ENCODE results near the gene COL16A1.
A peak's percentile ranks its signal among the peaks of the same experiment; 100 is the strongest.

Gene COL16A1

DNA sequence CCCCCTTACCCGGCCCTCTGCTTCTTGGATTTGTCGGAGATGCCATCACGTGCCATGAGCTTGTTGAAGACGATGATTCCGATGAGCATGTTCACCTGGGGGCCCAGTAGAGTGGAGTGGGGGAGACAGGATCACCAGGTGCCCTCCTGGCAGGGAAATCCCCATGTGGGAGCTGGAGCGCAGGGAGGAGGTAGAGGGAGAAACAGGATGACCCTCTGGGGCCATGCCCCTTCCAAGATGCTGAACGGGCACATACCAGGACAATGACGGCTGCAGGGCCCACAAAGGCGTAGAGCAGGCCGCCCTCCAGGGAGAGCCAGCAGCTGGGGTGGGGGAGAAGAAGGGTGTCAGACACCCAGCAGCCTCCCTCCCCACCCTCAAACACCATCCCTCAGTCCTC, 31.8 kb upstream of the COL16A1 start:
- no peak overlapping the region for H3K27ac ChIP-seq (ENCODE audit: low read depth, low read length)
- H2AK5ac ChIP-seq (ENCODE audit: low read length), result no peak overlapping the region
- H2BK120ac ChIP-seq (ENCODE audit: low read depth, low read length), result no peak overlapping the region
- no peak overlapping the region for H3K23ac ChIP-seq (ENCODE audit: low read length)
- no peaks in the 10 kb centered on the region for H3K27me3 ChIP-seq (ENCODE audit: insufficient read depth, low read length, poor library complexity)
- no peak overlapping the region for H4K5ac ChIP-seq (ENCODE audit: low read length)
- H3K4me3 ChIP-seq (ENCODE audit: low read length), result no peak overlapping the region
- H3K4ac ChIP-seq (ENCODE audit: low read depth, low read length), result no peak overlapping the region
- H3K79me2 ChIP-seq (ENCODE audit: control insufficient read depth, insufficient read depth, low read length), result no peaks in the 10 kb centered on the region
- DNase-seq, result no peak
- no peak overlapping the region for H2BK15ac ChIP-seq (replicated peaks; ENCODE audit: low read depth)
- no peak overlapping the region for H3K9ac ChIP-seq (ENCODE audit: low read length)
- H3K36me3 ChIP-seq (ENCODE audit: control insufficient read depth, insufficient read depth, low read length), result no peaks in the 10 kb centered on the region
- no peaks in the 10 kb centered on the region for H3K4me1 ChIP-seq (ENCODE audit: control insufficient read depth, low read depth, low read length)
- no peaks in the 10 kb centered on the region for H3K79me1 ChIP-seq (ENCODE audit: low read length)
- no peak overlapping the region for H4K8ac ChIP-seq (ENCODE audit: low read depth, low read length)
- WGBS (ENCODE audit: extremely low coverage, insufficient coverage, low lambda C conversion rate), result no CpG with 5 or more reads among the region's 10 CpGs
- no peak overlapping the region for H3K4me2 ChIP-seq (ENCODE audit: low read length)
- H2BK5ac ChIP-seq (ENCODE audit: low read length), result no peak overlapping the region
- H3K56ac ChIP-seq (ENCODE audit: low read length), result no peak overlapping the region
- H3K18ac ChIP-seq (ENCODE audit: low read length), result no peak overlapping the region

DNA sequence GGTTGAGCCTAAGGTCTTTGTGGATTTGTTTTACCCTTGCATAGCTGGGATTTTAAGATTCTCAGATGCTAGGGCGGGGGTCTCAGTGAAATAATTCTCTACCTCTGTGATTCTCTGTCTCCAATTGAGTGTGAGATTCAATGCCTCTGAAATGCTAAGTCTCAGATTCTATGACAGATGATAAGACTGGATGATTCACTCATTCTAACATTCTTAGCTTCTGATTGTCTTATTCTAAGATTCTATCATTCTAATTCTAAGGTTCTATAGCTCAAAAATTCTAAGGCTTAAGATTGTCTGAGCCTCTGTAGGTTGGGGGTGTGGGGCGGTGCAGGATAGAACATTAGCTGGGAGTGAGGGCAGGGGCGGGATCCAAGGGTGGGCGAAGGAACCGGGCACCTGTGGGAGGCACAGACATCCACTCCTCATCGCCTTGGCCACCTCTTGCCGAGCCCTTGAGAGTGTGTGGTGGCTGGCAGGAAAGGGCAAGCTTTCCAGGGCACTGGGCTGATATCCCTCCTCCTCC, 30.8 kb upstream of the COL16A1 start:
- Histone ChIP-seq H2BK120ac (ENCODE audit: low read depth, low read length) (no peak overlapping the region), H2BK5ac (ENCODE audit: low read length) (no peak overlapping the region), H3K4ac (ENCODE audit: low read depth, low read length) (no peak overlapping the region), H4K8ac (ENCODE audit: low read depth, low read length) (no peak overlapping the region), H3K4me2 (ENCODE audit: low read length) (no peak overlapping the region), H3K4me1 (ENCODE audit: control insufficient read depth, low read depth, low read length) (no peaks in the 10 kb centered on the region), H3K79me2 (ENCODE audit: control insufficient read depth, insufficient read depth, low read length) (no peaks in the 10 kb centered on the region), H3K79me1 (ENCODE audit: low read length) (no peaks in the 10 kb centered on the region), H3K27ac (ENCODE audit: low read depth, low read length) (no peak overlapping the region), H3K9ac (ENCODE audit: low read length) (no peak overlapping the region), H3K23ac (ENCODE audit: low read length) (no peak overlapping the region), H3K36me3 (ENCODE audit: control insufficient read depth, insufficient read depth, low read length) (no peaks in the 10 kb centered on the region), H3K27me3 (ENCODE audit: insufficient read depth, low read length, poor library complexity) (no peaks in the 10 kb centered on the region), H3K56ac (ENCODE audit: low read length) (no peak overlapping the region), H3K18ac (ENCODE audit: low read length) (no peak overlapping the region), H3K4me3 (ENCODE audit: low read length) (no peak overlapping the region), H2BK15ac (replicated peaks; ENCODE audit: low read depth) (no peak overlapping the region), H4K5ac (ENCODE audit: low read length) (no peak overlapping the region), H2AK5ac (ENCODE audit: low read length) (no peak overlapping the region)
- DNase-seq, result no peak
- no CpG with 5 or more reads among the region's 7 CpGs for WGBS (ENCODE audit: extremely low coverage, insufficient coverage, low lambda C conversion rate)

DNA sequence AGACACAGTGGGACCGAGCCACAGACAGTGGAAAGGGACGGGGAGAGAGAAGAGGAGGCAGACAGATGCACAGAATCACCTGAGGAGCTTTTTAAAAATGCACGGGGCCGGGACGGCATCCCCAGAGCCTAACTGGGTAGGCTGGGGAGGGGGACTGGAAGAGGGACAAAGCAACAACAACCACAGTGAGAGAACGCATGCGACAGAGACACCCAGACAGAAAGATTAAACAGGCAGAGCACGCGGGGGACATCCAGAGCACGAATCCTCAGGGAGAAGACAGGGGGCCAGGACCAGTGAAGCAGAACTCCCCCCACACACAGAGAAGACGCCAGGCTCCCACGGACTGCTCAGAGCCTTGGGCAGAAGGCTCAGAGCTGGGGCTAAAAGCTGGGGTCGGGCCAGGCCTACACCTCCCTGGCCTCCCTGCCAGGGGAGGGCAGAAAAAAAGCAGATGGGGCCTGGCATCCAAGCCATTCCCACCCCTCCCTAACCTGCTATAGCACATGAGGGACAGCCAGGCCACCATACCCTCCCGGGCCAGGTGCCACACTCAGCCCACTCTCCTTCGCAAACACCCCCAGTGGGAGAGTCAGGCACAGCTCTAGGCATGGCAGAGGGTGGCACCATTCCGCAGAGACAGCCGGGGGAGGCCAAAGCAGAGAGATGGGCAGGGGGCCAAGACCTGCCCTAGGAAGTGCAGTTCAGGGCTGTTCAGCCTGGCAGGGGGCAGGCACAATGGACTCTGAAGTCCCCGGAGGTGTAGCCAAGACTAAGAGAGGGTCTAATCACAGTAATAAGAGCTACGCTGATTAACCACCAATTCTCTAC, 29.8 kb upstream of the COL16A1 start:
- no peak overlapping the region for H3K18ac ChIP-seq (ENCODE audit: low read length)
- no peak overlapping the region for H3K23ac ChIP-seq (ENCODE audit: low read length)
- no peaks in the 10 kb centered on the region for H3K79me1 ChIP-seq (ENCODE audit: low read length)
- H4K5ac ChIP-seq (ENCODE audit: low read length), result no peak overlapping the region
- H3K4me2 ChIP-seq (ENCODE audit: low read length), result no peak overlapping the region
- H2BK5ac ChIP-seq (ENCODE audit: low read length), result no peak overlapping the region
- H2AK5ac ChIP-seq (ENCODE audit: low read length), result no peak overlapping the region
- no peak overlapping the region for H3K9ac ChIP-seq (ENCODE audit: low read length)
- H3K27ac ChIP-seq (ENCODE audit: low read depth, low read length), result no peak overlapping the region
- no peak overlapping the region for H2BK120ac ChIP-seq (ENCODE audit: low read depth, low read length)
- no CpG with 5 or more reads among the region's 19 CpGs for WGBS (ENCODE audit: extremely low coverage, insufficient coverage, low lambda C conversion rate)
- no peaks in the 10 kb centered on the region for H3K36me3 ChIP-seq (ENCODE audit: control insufficient read depth, insufficient read depth, low read length)
- no peak overlapping the region for H3K4me3 ChIP-seq (ENCODE audit: low read length)
- no peaks in the 10 kb centered on the region for H3K27me3 ChIP-seq (ENCODE audit: insufficient read depth, low read length, poor library complexity)
- no peak overlapping the region for H2BK15ac ChIP-seq (replicated peaks; ENCODE audit: low read depth)
- no peak overlapping the region for H3K4ac ChIP-seq (ENCODE audit: low read depth, low read length)
- no peaks in the 10 kb centered on the region for H3K4me1 ChIP-seq (ENCODE audit: control insufficient read depth, low read depth, low read length)
- no peaks in the 10 kb centered on the region for H3K79me2 ChIP-seq (ENCODE audit: control insufficient read depth, insufficient read depth, low read length)
- peak overlapping the region; percentile 7 for H3K56ac ChIP-seq (ENCODE audit: low read length)
- no peak overlapping the region for H4K8ac ChIP-seq (ENCODE audit: low read depth, low read length)
- no peak for DNase-seq

DNA sequence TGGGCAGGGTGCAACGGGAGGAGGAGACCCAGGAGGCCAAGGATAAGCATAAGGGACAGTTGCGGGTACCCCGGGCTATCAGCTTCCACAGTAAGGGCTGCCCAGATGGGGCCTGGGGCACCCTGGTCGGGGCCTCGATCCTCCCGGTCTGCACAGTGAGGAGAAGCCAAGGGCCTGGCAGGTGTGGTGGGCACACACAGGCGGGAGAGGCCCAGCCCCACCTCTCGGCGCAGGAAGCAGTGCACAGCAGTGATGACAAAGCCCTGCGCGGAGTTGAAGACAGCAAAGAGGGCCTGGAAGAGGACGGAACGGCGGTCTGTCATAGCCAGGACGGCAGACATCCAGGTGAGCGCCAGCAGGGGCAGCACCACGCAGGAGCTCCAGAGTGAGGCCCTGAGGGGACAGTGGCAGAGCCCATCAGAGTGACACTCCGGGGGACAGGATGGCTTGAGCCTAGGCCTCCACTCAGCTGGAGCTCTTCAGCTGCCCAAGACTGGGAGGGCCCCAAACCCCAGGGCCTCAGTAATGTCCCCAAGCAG, 29.0 kb upstream of the COL16A1 start:
- H2AK5ac ChIP-seq (ENCODE audit: low read length), result no peak overlapping the region
- no peaks in the 10 kb centered on the region for H3K27me3 ChIP-seq (ENCODE audit: insufficient read depth, low read length, poor library complexity)
- H2BK15ac ChIP-seq (replicated peaks; ENCODE audit: low read depth), result no peak overlapping the region
- H3K79me2 ChIP-seq (ENCODE audit: control insufficient read depth, insufficient read depth, low read length), result no peaks in the 10 kb centered on the region
- H3K36me3 ChIP-seq (ENCODE audit: control insufficient read depth, insufficient read depth, low read length), result no peaks in the 10 kb centered on the region
- H3K79me1 ChIP-seq (ENCODE audit: low read length), result no peaks in the 10 kb centered on the region
- no peak overlapping the region for H3K4me2 ChIP-seq (ENCODE audit: low read length)
- H3K4me3 ChIP-seq (ENCODE audit: low read length), result no peak overlapping the region
- no peak overlapping the region for H4K8ac ChIP-seq (ENCODE audit: low read depth, low read length)
- H4K5ac ChIP-seq (ENCODE audit: low read length), result no peak overlapping the region
- no CpG with 5 or more reads among the region's 18 CpGs for WGBS (ENCODE audit: extremely low coverage, insufficient coverage, low lambda C conversion rate)
- H2BK120ac ChIP-seq (ENCODE audit: low read depth, low read length), result no peak overlapping the region
- no peak overlapping the region for H3K18ac ChIP-seq (ENCODE audit: low read length)
- H3K9ac ChIP-seq (ENCODE audit: low read length), result no peak overlapping the region
- H3K4ac ChIP-seq (ENCODE audit: low read depth, low read length), result no peak overlapping the region
- no peak for DNase-seq
- H3K56ac ChIP-seq (ENCODE audit: low read length), result no peak overlapping the region
- H3K4me1 ChIP-seq (ENCODE audit: control insufficient read depth, low read depth, low read length), result no peaks in the 10 kb centered on the region
- H2BK5ac ChIP-seq (ENCODE audit: low read length), result no peak overlapping the region
- H3K23ac ChIP-seq (ENCODE audit: low read length), result no peak overlapping the region
- no peak overlapping the region for H3K27ac ChIP-seq (ENCODE audit: low read depth, low read length)

DNA sequence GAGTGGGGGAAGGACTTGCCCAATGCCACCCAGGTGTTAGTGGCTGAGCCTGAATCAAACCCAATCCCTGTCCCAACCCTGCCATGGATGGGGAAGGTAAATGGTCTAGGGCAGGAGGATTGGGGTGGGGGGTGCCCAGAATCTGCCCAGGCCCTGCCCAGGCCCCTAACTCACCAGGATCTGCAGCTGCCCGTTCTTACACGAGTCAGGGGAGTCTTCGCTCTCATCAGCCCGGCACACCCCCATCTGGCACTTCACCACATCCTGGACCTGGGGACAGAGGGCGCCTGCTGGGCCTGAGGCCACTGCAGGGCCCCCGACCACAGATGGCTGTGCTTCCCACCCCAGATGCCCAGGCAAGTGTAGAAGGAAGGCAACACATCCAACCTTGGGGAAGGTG, 28.5 kb upstream of the COL16A1 start:
- no peak for DNase-seq
- no peaks in the 10 kb centered on the region for H3K4me1 ChIP-seq (ENCODE audit: control insufficient read depth, low read depth, low read length)
- WGBS (ENCODE audit: extremely low coverage, insufficient coverage, low lambda C conversion rate), result no CpG with 5 or more reads among the region's 6 CpGs
- H2BK5ac ChIP-seq (ENCODE audit: low read length), result no peak overlapping the region
- no peak overlapping the region for H3K23ac ChIP-seq (ENCODE audit: low read length)
- H3K4me2 ChIP-seq (ENCODE audit: low read length), result no peak overlapping the region
- no peak overlapping the region for H3K56ac ChIP-seq (ENCODE audit: low read length)
- H3K18ac ChIP-seq (ENCODE audit: low read length), result no peak overlapping the region
- no peak overlapping the region for H2AK5ac ChIP-seq (ENCODE audit: low read length)
- no peak overlapping the region for H3K4ac ChIP-seq (ENCODE audit: low read depth, low read length)
- H3K27me3 ChIP-seq (ENCODE audit: insufficient read depth, low read length, poor library complexity), result no peaks in the 10 kb centered on the region
- H3K9ac ChIP-seq (ENCODE audit: low read length), result no peak overlapping the region
- no peak overlapping the region for H4K8ac ChIP-seq (ENCODE audit: low read depth, low read length)
- no peak overlapping the region for H2BK15ac ChIP-seq (replicated peaks; ENCODE audit: low read depth)
- no peak overlapping the region for H4K5ac ChIP-seq (ENCODE audit: low read length)
- H3K27ac ChIP-seq (ENCODE audit: low read depth, low read length), result no peak overlapping the region
- no peak overlapping the region for H2BK120ac ChIP-seq (ENCODE audit: low read depth, low read length)
- no peaks in the 10 kb centered on the region for H3K79me2 ChIP-seq (ENCODE audit: control insufficient read depth, insufficient read depth, low read length)
- H3K4me3 ChIP-seq (ENCODE audit: low read length), result no peak overlapping the region
- no peaks in the 10 kb centered on the region for H3K79me1 ChIP-seq (ENCODE audit: low read length)
- no peaks in the 10 kb centered on the region for H3K36me3 ChIP-seq (ENCODE audit: control insufficient read depth, insufficient read depth, low read length)
